GM03348 (cell line): ENCODE measurements around the gene SPDYE16.
"Not testable (repeated sequence)": the region's sequence is repeated elsewhere in the genome, so short reads cannot be mapped to it uniquely, and the experiment has no call there.

Source experiments
- DNase-seq: peaks from one replicate; pipeline ENCODE4 v3.0.0; 2012; ENCODE audit warnings: low spot score

SPDYE16 gene

DNA sequence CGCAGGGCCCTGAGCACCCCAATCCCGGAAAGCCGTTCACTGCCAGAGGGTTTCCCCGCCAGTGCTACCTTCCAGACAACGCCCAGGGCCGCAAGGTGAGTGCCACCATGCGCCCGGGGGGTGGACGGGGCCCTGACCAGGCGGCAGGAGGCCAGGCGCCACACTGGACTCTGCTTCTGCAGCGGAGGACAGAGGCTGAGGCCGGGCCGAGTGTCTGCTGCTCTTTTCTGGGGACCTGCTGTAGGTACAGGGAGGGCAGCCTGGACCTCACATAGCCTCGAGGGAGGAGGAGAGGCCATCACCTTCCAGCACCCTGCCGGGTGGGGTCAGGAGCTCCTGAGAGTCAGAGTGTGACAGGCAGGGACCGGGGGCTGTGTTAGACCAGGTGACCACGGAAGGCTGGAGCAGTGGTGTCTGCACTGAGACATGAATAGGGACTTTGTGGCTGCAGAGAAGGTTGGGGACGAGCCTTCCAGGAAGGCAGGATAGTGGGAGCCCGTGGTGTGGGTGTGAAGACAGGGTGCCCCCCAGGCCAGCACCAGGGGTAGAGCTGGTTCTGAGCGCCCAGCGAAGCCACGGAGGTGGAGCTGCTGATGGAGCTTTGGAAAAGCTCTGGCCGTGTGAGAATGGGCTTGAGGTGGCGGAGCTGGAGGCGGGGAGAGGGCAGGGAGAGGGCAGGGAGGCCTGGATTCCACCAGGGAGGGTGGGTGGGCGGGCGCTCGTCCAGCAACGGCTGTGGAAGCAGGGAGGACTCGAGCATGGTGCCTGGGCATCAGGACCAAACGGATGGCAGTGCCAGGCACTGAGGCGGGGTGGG, 38.5 kb downstream of the SPDYE16 start:
- not testable (repeated sequence) for DNase-seq

DNA sequence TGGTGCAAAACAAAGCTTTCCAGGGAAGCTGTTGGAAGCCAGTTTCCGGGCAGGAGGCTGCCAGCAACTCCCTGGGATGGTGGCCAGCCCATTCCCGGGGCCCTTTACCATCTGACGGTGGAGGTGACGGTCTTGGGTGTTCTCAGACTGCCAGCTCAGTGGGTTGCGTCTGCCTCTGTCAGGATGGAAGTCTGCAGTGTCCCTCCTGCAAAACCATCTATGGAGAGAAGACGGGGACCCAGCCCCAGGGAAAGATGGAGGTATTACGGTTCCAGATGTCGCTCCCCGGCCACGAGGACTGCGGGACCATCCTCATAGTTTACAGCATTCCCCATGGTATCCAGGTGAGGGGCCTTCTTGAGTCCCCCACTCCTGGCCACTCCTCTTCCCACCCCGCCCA, 39.9 kb downstream of the SPDYE16 start:
- not testable (repeated sequence) for DNase-seq

DNA sequence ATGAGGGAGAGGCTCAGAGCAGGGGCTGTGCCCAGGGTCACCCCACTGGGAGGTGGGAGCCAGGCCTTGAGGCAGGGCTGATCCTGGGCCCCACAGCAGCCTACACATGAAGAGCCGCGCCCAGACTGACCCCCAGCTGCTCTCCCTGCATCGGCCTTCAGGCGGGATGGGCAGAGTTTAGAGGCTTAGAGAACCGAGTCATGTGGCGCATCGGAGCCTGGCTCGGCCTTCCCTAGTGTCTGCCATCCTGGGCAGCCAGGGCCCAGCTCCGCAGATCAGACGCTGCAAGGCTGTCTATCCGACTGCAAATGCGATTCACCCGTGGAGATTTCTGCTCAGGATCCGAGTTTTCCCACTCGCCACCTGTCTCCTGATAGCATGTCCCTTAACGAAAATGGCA, 40.3 kb downstream of the SPDYE16 start:
- DNase-seq, result not testable (repeated sequence)

DNA sequence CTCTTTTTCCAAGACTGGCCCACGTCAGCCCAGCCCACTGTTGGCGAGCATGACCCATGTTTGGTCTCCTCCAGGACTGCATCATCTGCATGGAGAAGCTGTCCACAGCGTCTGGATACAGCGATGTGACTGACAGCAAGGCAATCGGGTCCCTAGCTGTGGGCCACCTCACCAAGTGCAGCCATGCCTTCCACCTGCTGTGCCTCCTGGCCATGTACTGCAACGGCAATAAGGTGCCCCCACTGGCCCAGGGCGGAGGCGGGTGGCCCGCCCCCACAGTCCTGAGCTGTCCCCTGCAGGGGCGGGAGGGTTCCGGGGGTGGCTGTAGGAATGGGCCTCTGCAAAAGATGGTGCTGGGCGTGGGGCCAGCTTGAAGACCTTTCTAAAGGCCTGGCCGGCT, 40.9 kb downstream of the SPDYE16 start:
- DNase-seq, result peak; percentile 0

DNA sequence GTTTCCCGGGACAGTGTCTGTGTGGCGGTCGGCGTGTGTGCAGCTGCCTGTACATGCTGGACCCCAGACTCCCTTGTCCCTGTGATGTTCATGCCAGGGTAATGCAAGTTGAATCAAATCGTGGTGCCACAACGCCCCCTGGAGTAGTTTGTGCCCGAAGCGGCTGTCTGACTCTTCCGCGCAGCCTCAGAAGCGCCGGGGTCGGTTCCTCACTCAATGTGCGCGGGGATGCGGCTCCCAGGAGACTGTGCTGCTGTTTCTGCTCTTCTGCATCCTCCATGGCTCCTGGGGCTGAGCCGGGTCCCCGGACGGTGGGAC, 43.2 kb downstream of the SPDYE16 start:
- DNase-seq, result not testable (repeated sequence)

DNA sequence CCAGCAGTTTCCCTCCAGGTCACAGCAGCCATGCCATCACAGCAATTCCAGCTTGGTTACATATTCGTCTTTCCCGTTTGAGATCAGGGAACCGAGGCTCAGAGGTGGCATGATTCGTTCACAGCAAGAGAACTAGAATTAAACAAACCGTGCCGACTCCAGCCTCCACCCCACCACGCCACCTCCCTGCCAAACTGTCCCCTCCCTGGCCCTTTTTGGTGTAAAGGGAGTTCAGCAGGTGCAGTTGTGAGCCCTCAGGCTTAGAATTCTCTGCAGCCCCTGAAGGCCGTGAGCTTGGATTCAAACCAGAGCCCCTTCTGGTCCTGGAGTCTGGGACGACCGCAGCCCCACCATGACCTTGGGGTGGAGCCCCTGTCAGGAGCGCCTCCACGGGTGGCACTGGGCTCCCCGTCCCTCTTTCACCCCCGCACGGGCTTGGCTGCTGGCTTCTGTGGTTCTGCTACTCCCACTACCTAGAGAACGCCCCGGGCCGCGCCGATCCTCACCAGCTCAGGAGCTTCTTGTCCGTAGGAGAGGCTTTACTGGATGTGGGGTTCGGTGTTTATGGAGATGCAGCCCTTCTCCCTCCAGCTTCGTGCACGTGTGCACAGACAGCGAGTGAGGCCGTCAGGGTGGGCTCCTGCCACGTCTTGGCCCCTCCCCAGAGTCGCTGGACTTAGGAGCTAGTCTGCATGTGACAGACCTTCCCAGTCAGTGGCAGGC, 43.7 kb downstream of the SPDYE16 start:
- not testable (repeated sequence) for DNase-seq

DNA sequence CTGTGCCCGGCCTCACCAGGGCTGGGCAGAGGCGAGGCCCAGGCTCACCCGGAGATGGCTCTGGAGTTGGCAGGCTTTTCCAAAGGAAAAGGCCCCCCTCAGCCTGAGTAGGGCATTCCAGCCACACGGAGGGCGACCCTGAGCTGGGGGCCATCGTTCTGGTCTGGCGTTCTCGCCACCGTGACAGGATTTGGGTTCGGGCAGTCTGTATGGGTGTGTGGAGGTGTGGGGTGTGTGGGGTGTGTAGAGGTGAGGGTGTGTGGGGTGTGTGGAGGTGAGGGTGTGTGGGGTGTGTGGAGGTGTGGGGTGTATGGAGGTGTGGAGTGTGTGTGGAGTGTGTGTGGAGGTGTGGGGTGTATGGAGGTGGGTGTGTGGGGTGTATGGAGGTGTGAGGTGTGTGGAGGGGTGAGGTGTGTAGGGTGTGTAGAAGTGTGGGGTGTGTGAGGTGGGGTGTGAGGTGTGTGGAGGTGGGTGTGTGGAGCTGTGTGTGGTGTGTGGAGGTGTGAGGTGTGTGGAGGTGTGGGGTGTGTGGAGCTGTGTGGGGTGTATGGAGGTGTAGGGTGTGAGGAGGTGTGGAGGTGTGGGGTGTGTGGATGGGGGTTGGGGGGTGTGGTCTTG, 44.4 kb downstream of the SPDYE16 start:
- DNase-seq, result not testable (repeated sequence)

DNA sequence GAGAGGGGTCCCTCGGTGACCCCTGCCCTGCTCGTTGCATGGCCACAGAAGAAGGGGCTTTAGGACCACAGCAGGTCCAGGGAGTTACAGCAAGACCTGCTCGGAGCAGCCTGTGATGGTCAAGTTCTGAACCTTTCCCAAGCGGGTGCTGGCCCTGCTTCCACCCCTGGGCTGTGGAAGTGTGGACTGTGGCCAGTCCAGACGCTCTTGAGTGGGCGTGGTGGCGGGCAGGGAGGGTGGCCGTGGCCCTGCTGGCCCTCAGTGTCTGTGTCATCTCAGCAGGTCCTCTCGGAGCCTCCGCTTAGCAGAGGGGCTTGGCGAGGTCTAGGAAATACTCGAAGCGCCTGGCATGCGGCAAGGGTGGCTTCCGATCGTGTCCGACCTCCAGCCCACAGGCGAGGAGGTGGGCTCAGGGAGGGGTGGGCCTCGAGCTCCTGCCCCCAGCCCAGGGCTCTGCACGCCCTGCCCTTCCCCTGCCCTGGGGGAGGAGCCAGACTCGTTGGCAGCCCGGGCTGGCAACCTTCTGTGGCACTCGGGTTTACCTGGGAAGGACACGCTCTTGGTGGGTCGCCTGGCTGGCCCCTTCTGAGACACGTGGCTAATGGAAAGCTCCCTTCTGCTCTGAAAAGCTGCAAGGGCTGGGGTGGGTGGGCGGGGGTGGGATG, 45.0 kb downstream of the SPDYE16 start:
- not testable (repeated sequence) for DNase-seq

DNA sequence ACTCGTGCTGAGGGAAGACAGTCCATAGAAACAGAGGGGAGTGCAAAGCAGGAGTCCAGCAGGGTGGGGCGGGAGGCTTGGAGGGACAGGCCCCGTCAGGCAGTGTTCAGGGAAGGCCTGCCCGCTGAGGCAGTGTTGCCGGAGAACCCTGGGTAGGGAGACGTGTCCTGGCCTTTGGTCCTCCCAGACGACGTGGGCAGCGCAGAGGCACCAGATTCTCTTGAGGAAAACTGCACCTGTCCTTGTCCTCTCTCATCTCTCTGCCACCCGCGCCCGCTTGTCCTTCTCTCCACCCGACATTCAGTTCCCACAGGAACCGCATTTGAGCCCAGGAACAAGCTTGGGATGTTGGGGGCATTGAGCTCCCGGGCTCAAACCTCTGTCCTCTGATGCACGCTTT, 47.4 kb downstream of the SPDYE16 start:
- DNase-seq, result not testable (repeated sequence)

DNA sequence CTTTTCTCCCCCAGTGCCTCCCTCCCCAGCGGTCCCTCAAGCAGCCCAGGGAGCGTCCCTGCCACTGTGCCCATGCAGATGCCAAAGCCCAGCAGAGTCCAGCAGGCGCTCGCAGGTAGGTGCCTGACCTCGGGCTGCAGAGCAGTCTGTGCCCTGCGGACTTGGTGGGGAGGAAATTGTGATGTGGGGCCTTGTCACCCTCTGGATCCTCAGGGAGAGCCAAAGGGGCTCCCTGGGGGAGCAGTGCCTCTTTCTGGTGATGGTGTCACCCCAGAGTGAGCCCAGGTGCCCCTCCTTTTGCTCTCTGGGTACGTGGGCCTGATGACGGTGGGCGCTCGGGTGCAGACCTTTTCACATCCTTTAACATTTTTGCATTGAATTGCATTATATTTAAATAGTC, 51.0 kb downstream of the SPDYE16 start:
- not testable (repeated sequence) for DNase-seq

DNA sequence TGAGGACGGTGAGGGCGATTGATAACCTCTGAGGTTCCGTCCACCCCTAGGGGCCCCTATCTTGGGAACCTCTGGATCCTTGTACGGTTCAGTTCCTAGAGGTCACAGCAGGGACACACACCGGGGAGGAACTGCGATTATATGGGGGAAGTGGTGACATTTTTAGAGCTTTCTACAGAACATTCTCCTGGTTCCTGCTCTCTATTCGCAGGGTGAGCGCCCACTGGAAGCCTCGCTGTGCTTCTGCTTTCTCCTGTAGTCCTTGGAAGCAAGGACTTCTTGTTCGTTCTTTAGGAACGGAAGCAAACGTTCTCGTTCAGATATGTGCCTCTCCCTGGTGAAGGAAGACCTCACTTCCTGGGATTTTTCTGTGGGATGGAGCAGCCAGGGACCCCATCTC, 55.1 kb downstream of the SPDYE16 start:
- not testable (repeated sequence) for DNase-seq

DNA sequence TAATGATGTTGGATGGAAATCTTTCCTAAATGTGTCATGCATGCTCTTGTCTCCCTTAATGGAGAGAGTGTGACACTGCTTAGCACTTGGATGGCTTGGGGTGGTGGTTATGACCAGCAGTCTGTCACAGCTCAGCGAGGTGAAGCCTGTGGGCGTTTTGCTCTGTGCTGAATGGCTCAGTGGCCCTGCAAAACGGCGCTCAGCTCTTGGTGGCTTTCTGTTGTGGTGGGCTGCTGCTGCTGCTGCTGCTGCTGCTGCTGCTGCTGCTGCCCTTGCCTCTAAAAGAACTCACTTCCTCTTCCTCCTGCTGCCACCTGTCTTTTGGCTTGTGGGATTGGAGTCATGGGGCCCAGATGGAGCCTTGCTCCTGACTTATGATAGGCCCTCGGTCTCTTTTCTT, 56.5 kb downstream of the SPDYE16 start:
- DNase-seq, result not testable (repeated sequence)

DNA sequence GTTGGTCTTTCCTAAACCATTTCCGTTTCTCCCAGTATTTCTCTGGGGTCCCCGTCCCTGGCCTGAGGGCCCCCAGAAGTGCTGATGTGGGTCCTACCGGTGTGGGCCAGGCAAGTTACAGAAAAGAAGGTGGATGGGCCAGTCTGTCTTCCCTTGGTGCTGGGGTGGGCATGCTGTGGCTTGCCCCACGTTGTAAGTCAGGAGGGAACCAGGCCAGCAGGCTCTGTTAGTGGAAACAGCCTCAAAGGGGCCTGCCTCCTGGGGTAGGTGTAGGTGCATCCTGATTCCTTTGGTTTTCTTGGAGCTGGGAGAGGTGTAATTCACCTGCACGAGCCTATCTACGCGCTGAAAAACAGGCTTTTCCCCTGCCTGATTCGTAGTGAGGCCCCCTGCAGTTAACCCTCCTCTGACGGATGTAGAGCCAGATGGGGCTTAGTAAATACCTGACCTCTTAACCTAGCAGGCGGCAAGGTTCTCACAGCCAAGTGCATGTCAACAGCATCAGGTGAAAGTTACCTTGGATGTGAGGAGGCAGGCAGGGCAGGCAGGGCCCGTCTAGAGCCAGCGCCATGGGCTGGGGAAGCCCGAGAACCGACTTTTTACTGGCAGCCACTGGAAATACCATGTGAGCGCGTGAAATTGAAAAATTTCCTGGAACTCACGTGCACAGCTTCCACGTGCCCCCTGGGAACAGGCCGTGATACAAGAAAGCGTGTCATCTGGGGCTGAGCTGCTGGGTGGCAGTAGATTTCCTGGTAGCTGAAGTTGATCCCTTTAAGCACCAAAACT, 57.1 kb downstream of the SPDYE16 start:
- DNase-seq, result not testable (repeated sequence)

DNA sequence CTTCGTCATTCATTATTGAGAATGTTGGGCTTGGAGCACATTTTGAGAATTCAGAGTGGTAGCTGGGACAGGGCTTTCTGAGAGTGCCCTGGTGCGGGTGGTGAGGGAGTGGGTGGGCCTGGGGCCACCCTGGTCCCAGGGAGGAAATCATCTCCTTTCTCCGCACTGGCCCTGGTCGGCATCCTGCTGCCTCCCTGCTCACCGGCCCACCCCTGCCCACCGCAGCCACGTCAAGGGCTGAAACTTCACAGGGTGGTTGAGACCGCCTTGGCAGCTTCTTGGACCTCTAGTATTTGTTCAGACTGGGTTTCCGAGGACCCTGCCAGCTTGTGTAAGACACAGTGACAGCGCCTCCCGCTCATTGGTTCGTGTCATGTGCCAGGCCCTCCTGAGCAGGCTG, 58.6 kb downstream of the SPDYE16 start:
- not testable (repeated sequence) for DNase-seq

DNA sequence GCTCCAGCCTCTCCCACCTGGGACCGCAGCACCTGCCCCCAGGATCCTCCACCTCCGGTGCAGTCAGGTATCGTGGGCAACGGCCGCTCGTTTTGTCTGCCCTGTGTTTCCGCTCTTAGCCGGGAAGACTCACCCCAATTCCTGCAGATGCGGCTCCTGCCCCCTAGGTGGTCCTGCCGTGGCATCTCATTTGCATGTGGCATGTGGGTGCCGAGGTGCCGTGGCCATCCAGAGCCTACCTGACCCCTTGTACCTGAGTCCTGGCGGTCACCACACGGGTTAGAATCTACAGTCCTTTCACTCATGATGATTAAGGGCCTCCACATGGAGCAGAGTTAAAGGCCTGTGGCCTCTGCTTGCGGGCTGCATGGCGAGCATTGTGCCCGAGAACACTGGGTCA, 60.0 kb downstream of the SPDYE16 start:
- not testable (repeated sequence) for DNase-seq

DNA sequence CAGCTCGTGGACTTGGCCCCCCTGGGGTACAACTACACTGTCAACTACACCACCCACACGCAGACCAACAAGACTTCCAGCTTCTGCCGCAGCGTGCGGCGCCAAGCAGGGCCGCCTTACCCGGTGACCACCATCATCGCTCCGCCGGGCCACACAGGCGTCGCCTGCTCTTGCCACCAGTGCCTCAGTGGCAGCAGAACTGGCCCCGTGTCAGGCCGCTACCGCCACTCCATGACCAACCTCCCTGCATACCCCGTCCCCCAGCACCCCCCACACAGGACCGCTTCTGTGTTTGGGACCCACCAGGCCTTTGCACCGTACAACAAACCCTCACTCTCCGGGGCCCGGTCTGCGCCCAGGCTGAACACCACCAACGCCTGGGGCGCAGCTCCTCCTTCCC, 60.4 kb downstream of the SPDYE16 start:
- not testable (repeated sequence) for DNase-seq
